Mesendoderm (in vitro differentiated cells): ENCODE results near the gene RAET1L.

Experiments
- DNase-seq: peaks from one replicate; pipeline ENCODE4 v3.0.0; 2013
- H2AK5ac ChIP-seq: 2 replicates; pipeline ENCODE4 v1.6.1; 2013; ENCODE audit warnings: low read length, inconsistent platforms
- H2BK120ac ChIP-seq: 2 replicates; pipeline ENCODE4 v1.6.1; 2013; ENCODE audit warnings: low read depth, mild to moderate bottlenecking, low read length, moderate library complexity, mixed read lengths
- H2BK15ac ChIP-seq: replicated peaks from 2 replicates; pipeline ENCODE4 v1.6.1; 2013; ENCODE audit warnings: low read depth, mild to moderate bottlenecking, moderate library complexity
- H2BK5ac ChIP-seq: 2 replicates; pipeline ENCODE4 v1.6.1; 2013; ENCODE audit warnings: low read length, inconsistent platforms
- H3K18ac ChIP-seq: 2 replicates; pipeline ENCODE4 v1.6.1; 2013; ENCODE audit warnings: mild to moderate bottlenecking, low read length, mixed read lengths
- H3K23ac ChIP-seq: one replicate; pipeline ENCODE4 v1.6.1; 2013; ENCODE audit warnings: low read length
- H3K27ac ChIP-seq: 2 replicates; pipeline ENCODE4 v1.5.1; 2013; ENCODE audit warnings: low read depth, mild to moderate bottlenecking, inconsistent platforms, low read length, moderate library complexity
- H3K27me3 ChIP-seq: 2 replicates; pipeline ENCODE4 v1.6.1; 2013; ENCODE audit warnings: low read length, control low read depth, mild to moderate bottlenecking, inconsistent platforms; ENCODE audit not compliant: insufficient read depth, poor library complexity
- H3K36me3 ChIP-seq: 2 replicates; pipeline ENCODE4 v1.6.1; 2013; ENCODE audit warnings: low read length, inconsistent platforms; ENCODE audit not compliant: control insufficient read depth, insufficient read depth
- H3K4ac ChIP-seq: one replicate; pipeline ENCODE4 v1.6.1; 2013; ENCODE audit warnings: low read depth, mild to moderate bottlenecking, low read length, moderate library complexity
- H3K4me1 ChIP-seq: 2 replicates; pipeline ENCODE4 v1.6.1; 2013; ENCODE audit warnings: low read depth, low read length, inconsistent platforms; ENCODE audit not compliant: control insufficient read depth
- H3K4me2 ChIP-seq: 2 replicates; pipeline ENCODE4 v1.6.1; 2013; ENCODE audit warnings: low read length
- H3K4me3 ChIP-seq: 2 replicates; pipeline ENCODE4 v1.5.1; 2013; ENCODE audit warnings: mild to moderate bottlenecking, low read length
- H3K56ac ChIP-seq: one replicate; pipeline ENCODE4 v1.6.1; 2013; ENCODE audit warnings: low read length
- H3K79me1 ChIP-seq: 2 replicates; pipeline ENCODE4 v1.6.1; 2013; ENCODE audit warnings: low read length, inconsistent platforms
- H3K79me2 ChIP-seq: 2 replicates; pipeline ENCODE4 v1.6.1; 2013; ENCODE audit warnings: mild to moderate bottlenecking, low read length; ENCODE audit not compliant: control insufficient read depth, insufficient read depth
- H3K9ac ChIP-seq: 2 replicates; pipeline ENCODE4 v1.6.1; 2013; ENCODE audit warnings: low read length, inconsistent platforms
- H4K5ac ChIP-seq: one replicate; pipeline ENCODE4 v1.6.1; 2013; ENCODE audit warnings: low read length
- H4K8ac ChIP-seq: one replicate; pipeline ENCODE4 v1.6.1; 2013; ENCODE audit warnings: low read depth, mild to moderate bottlenecking, control low read depth, low read length, moderate library complexity
- WGBS: extraction: QIAGEN DNeasy Blood & Tissue Kit; methylation state at CpG from one replicate; pipeline ENCODE4 v1.1.7; 2013; ENCODE audit warnings: low lambda C conversion rate, missing lambda C conversion rate; ENCODE audit not compliant: insufficient coverage; ENCODE audit errors: extremely low coverage; 5-methylcytosine and 5-hydroxymethylcytosine counted together

Gene RAET1L

GRCh38 chr6:150069706-150070105 lies 44.4 kb upstream of the RAET1L start:
- Histone ChIP-seq H3K23ac (no peak overlapping the region), H2AK5ac (no peak overlapping the region), H3K27me3 (no peaks in the 10 kb centered on the region), H3K79me1 (no peaks in the 10 kb centered on the region), H3K36me3 (no peaks in the 10 kb centered on the region), H2BK15ac (no peak overlapping the region), H3K4me1 (no peaks in the 10 kb centered on the region), H3K4ac (no peak overlapping the region), H3K27ac (no peak overlapping the region), H3K9ac (no peak overlapping the region), H2BK5ac (no peak overlapping the region), H3K56ac (no peak overlapping the region), H3K79me2 (no peaks in the 10 kb centered on the region), H4K5ac (no peak overlapping the region), H3K18ac (no peak overlapping the region), H3K4me3 (no peak overlapping the region), H3K4me2 (no peak overlapping the region), H4K8ac (no peak overlapping the region), H2BK120ac (no peak overlapping the region)
- WGBS = no CpG with 5 or more reads among the region's 11 CpGs
- no peak for DNase-seq

GRCh38 chr6:150068720-150069648 lies 43.7 kb upstream of the RAET1L start, which contains the start of gene ULBP3:
Gene ULBP3 (minus strand): TSS chr6:150069121. CDS start chr6:150069066, 55 bp downstream.
- Histone ChIP-seq H3K27me3 (no peaks in the 10 kb centered on the region), H4K8ac (no peak within 1 kb of the TSS), H4K5ac (no peak within 1 kb of the TSS), H3K4me1 (no peaks in the 10 kb centered on the region), H3K27ac (no peak within 1 kb of the TSS), H3K4ac (no peak within 1 kb of the TSS), H3K79me1 (no peaks in the 10 kb centered on the region), H3K4me2 (peak within 1 kb of the TSS; percentile 56), H3K79me2 (no peaks in the 10 kb centered on the region), H3K36me3 (no peaks in the 10 kb centered on the region), H2BK5ac (no peak within 1 kb of the TSS), H2BK15ac (no peak within 1 kb of the TSS), H3K4me3 (peak within 1 kb of the TSS; percentile 53), H3K18ac (peak within 1 kb of the TSS; percentile 41), H2BK120ac (no peak within 1 kb of the TSS), H3K9ac (peak within 1 kb of the TSS; percentile 67), H2AK5ac (no peak within 1 kb of the TSS), H3K56ac (peak within 1 kb of the TSS; percentile 75), H3K23ac (no peak within 1 kb of the TSS)
- no CpG with 5 or more reads among the region's 72 CpGs for WGBS
- peak; percentile 94 for DNase-seq

- Histone ChIP-seq H3K4me3 (no peak overlapping the region), H3K27ac (no peak overlapping the region), H2BK15ac (no peak overlapping the region), H3K4me1 (no peaks in the 10 kb centered on the region), H3K18ac (no peak overlapping the region), H2BK5ac (no peak overlapping the region), H4K8ac (no peak overlapping the region), H3K79me1 (no peaks in the 10 kb centered on the region), H3K36me3 (no peaks in the 10 kb centered on the region), H3K23ac (no peak overlapping the region), H3K27me3 (no peaks in the 10 kb centered on the region), H2BK120ac (no peak overlapping the region), H3K4me2 (peak overlapping the region; percentile 56), H3K56ac (peak overlapping the region; percentile 75), H2AK5ac (no peak overlapping the region), H3K9ac (peak overlapping the region; percentile 67), H4K5ac (no peak overlapping the region), H3K4ac (no peak overlapping the region), H3K79me2 (no peaks in the 10 kb centered on the region)
- no peak for DNase-seq
- WGBS = no CpG with 5 or more reads among the region's 4 CpGs
These were observed 42.8 kb upstream of the RAET1L start for GRCh38 chr6:150068151-150068550.

- Histone ChIP-seq H3K23ac (no peak overlapping the region), H2BK5ac (no peak overlapping the region), H3K56ac (no peak overlapping the region), H3K27me3 (no peaks in the 10 kb centered on the region), H2BK15ac (no peak overlapping the region), H3K36me3 (no peaks in the 10 kb centered on the region), H2AK5ac (no peak overlapping the region), H3K27ac (no peak overlapping the region), H3K4me3 (no peak overlapping the region), H3K9ac (no peak overlapping the region), H3K79me2 (no peaks in the 10 kb centered on the region), H3K79me1 (no peaks in the 10 kb centered on the region), H3K4me2 (no peak overlapping the region), H3K18ac (no peak overlapping the region), H4K5ac (no peak overlapping the region), H2BK120ac (no peak overlapping the region), H3K4ac (no peak overlapping the region), H3K4me1 (no peaks in the 10 kb centered on the region), H4K8ac (no peak overlapping the region)
- no CpG with 5 or more reads among the region's 2 CpGs for WGBS
- DNase-seq = no peak
These were observed 39.8 kb upstream of the RAET1L start for GRCh38 chr6:150065083-150065482.

GRCh38 chr6:150063640-150064039 lies 38.3 kb upstream of the RAET1L start:
- Histone ChIP-seq H3K23ac (no peak overlapping the region), H3K18ac (no peak overlapping the region), H3K4me2 (no peak overlapping the region), H3K4ac (no peak overlapping the region), H3K79me1 (no peaks in the 10 kb centered on the region), H3K4me1 (no peaks in the 10 kb centered on the region), H3K27me3 (no peaks in the 10 kb centered on the region), H3K9ac (no peak overlapping the region), H2BK15ac (no peak overlapping the region), H2BK120ac (no peak overlapping the region), H2BK5ac (no peak overlapping the region), H3K36me3 (no peaks in the 10 kb centered on the region), H3K79me2 (no peaks in the 10 kb centered on the region), H3K4me3 (no peak overlapping the region), H3K56ac (no peak overlapping the region), H4K8ac (no peak overlapping the region), H3K27ac (no peak overlapping the region), H4K5ac (no peak overlapping the region), H2AK5ac (no peak overlapping the region)
- DNase-seq = no peak
- no CpG with 5 or more reads among the region's 6 CpGs for WGBS
